Stimulated activated CD4-positive, alpha-beta T cell treated with anti-CD3 and anti-CD28 coated beads, Interleukin-2, amount 100 ng/mL, for 4 hours (primary cell): ENCODE measurements around the gene KIF19.
"Not testable (repeated sequence)": the region's sequence is repeated elsewhere in the genome, so short reads cannot be mapped to it uniquely, and the experiment has no call there.

Experiments used
- DNase-seq: peaks from one replicate; pipeline ENCODE4 v3.0.0-alpha.2; 2020; ENCODE audit warnings: low read depth

The KIF19 gene

GRCh38 chr17:74325743-74326379 lies at the start of gene KIF19:
TSS of gene KIF19 (plus strand) at chr17:74326226. CDS start at chr17:74326350, 124 bp downstream.
- DNase-seq: peak; percentile 35

GRCh38 chr17:74276541-74277009 lies 49.5 kb upstream of the KIF19 start:
- no peak for DNase-seq

GRCh38 chr17:74277935-74278334 lies 48.1 kb upstream of the KIF19 start:
- no peak for DNase-seq

- DNase-seq: not testable (repeated sequence)
Observed at GRCh38 chr17:74279617-74280016, 46.4 kb upstream of the KIF19 start.

GRCh38 chr17:74280093-74280513 lies 45.9 kb upstream of the KIF19 start:
- peak; percentile 32 for DNase-seq

GRCh38 chr17:74281799-74282198 lies 44.2 kb upstream of the KIF19 start:
- no peak for DNase-seq

GRCh38 chr17:74282274-74282586 lies 43.8 kb upstream of the KIF19 start:
- DNase-seq: not testable (repeated sequence)

- DNase-seq: no peak
Observed at GRCh38 chr17:74282587-74283370, 43.2 kb upstream of the KIF19 start.

- no peak for DNase-seq
Observed at GRCh38 chr17:74283371-74283673, 42.7 kb upstream of the KIF19 start.

GRCh38 chr17:74287031-74287602 lies 38.9 kb upstream of the KIF19 start:
- DNase-seq: no peak

- no peak for DNase-seq
Observed at GRCh38 chr17:74288785-74289184, 37.2 kb upstream of the KIF19 start.

GRCh38 chr17:74289688-74290087 lies 36.3 kb upstream of the KIF19 start:
- no peak for DNase-seq

GRCh38 chr17:74290340-74290739 lies 35.7 kb upstream of the KIF19 start:
- DNase-seq: no peak

GRCh38 chr17:74292495-74292894 lies 33.5 kb upstream of the KIF19 start:
- DNase-seq: no peak

GRCh38 chr17:74295625-74296547 lies 30.1 kb upstream of the KIF19 start:
- no peak for DNase-seq

GRCh38 chr17:74296548-74296936 lies 29.5 kb upstream of the KIF19 start:
- DNase-seq: no peak

GRCh38 chr17:74297941-74298340 lies 28.1 kb upstream of the KIF19 start:
- no peak for DNase-seq

GRCh38 chr17:74298778-74299177 lies 27.2 kb upstream of the KIF19 start:
- no peak for DNase-seq

GRCh38 chr17:74299226-74300009 lies 26.6 kb upstream of the KIF19 start:
- DNase-seq: no peak

GRCh38 chr17:74303305-74303704 lies 22.7 kb upstream of the KIF19 start:
- no peak for DNase-seq

GRCh38 chr17:74304184-74304583 lies 21.8 kb upstream of the KIF19 start:
- no peak for DNase-seq
